ENCODE data around the gene SMOC1. TPM values are rescaled to one million over a fixed set of nuclear protein-coding genes. Genes with fewer than 3 reads are reported as not detected.

SMOC1 gene
- total RNA-seq, 1 donor from 2014 or later: 3.1 TPM

- DNase-seq (ENCODE audit: low spot score): no peak
Measured at GRCh38 chr14:70045310-70045709, 166.1 kb downstream of the SMOC1 start.

GRCh38 chr14:70045844-70046535, 166.8 kb downstream of the SMOC1 start:
- DNase-seq (ENCODE audit: low spot score): peak; percentile 85

- DNase-seq (ENCODE audit: low spot score): peak; percentile 42
Measured at GRCh38 chr14:70047598-70048312, 168.5 kb downstream of the SMOC1 start.

- DNase-seq (ENCODE audit: low spot score): no peak
Measured at GRCh38 chr14:70048313-70048654, 169.1 kb downstream of the SMOC1 start.

- DNase-seq (ENCODE audit: low spot score): no peak
Measured at GRCh38 chr14:70049605-70050004, 170.4 kb downstream of the SMOC1 start.

GRCh38 chr14:70050136-70050535, 170.9 kb downstream of the SMOC1 start:
- no peak for DNase-seq (ENCODE audit: low spot score)

GRCh38 chr14:70052990-70053389, 173.8 kb downstream of the SMOC1 start:
- DNase-seq (ENCODE audit: low spot score): peak; percentile 48

- peak; percentile 84 for DNase-seq (ENCODE audit: low spot score)
Measured at GRCh38 chr14:70057519-70058136, 178.4 kb downstream of the SMOC1 start.

GRCh38 chr14:70059545-70059944, 180.3 kb downstream of the SMOC1 start:
- DNase-seq (ENCODE audit: low spot score): no peak

- peak; percentile 47 for DNase-seq (ENCODE audit: low spot score)
Measured at GRCh38 chr14:70061108-70061507, 181.9 kb downstream of the SMOC1 start.

- DNase-seq (ENCODE audit: low spot score): no peak
Measured at GRCh38 chr14:70064136-70064865, 185.1 kb downstream of the SMOC1 start.

- no peak for DNase-seq (ENCODE audit: low spot score)
Measured at GRCh38 chr14:70067810-70068209, 188.6 kb downstream of the SMOC1 start.

GRCh38 chr14:70069186-70069585, 190.0 kb downstream of the SMOC1 start:
- DNase-seq (ENCODE audit: low spot score): no peak

GRCh38 chr14:70073924-70074566, 194.8 kb downstream of the SMOC1 start:
- DNase-seq (ENCODE audit: low spot score): peak; percentile 76

- no peak for DNase-seq (ENCODE audit: low spot score)
Measured at GRCh38 chr14:70077005-70077404, 197.8 kb downstream of the SMOC1 start.

GRCh38 chr14:70077720-70078119, 198.5 kb downstream of the SMOC1 start:
- no peak for DNase-seq (ENCODE audit: low spot score)

GRCh38 chr14:70078329-70078728, 199.1 kb downstream of the SMOC1 start:
- no peak for DNase-seq (ENCODE audit: low spot score)

- no peak for DNase-seq (ENCODE audit: low spot score)
Measured at GRCh38 chr14:70080076-70080475, 200.9 kb downstream of the SMOC1 start.

All from mucosa of gallbladder (tissue), 1 donor.